Panc1 (cell line): ENCODE measurements around the gene TMEM132C. TPM values are rescaled to one million over a fixed set of nuclear protein-coding genes. Genes with fewer than 3 reads are reported as not detected.

Source experiments
- ATAC-seq: fragments of 200-7000 bp; cut with Tn5 transposase; 2 replicates; pipeline ENCODE4 v1.9.1; 2020; ENCODE audit warnings: mild to moderate bottlenecking, moderate library complexity
- BruUV-seq: library from RNA; stranded (reverse); fragments of 400-500 nt; replicated peaks from 2 replicates; lab custom pipeline; 2021; lab: Mats Ljungman, UMichigan
- CTCF ChIA-PET: fragments of 300-600 bp; sonication (Branson Sonifier 250); formaldehyde crosslinking; loops from one replicate; lab custom pipeline; 2022; ENCODE audit warnings: antibody characterized with exemption; lab: Charles Lee
- POLR2A ChIA-PET: fragments of 300-600 bp; sonication (Branson Sonifier 250); formaldehyde crosslinking; loops from one replicate; lab custom pipeline; 2022; ENCODE audit warnings: antibody characterized with exemption; lab: Charles Lee
- DNase-seq: peaks from one replicate; pipeline ENCODE4 v3.0.0-alpha.2; 2010; ENCODE audit warnings: low read depth, low spot score
- H3K27ac ChIP-seq: 2 replicates; pipeline ENCODE4 v1.5.1; 2011; ENCODE audit warnings: mild to moderate bottlenecking, low read length, inconsistent platforms
- H3K27me3 ChIP-seq: fragments of 200-500 bp; sonication (Bioruptor generic); 2 replicates; pipeline ENCODE4 v1.6.0; 2014; ENCODE audit warnings: low read length, inconsistent platforms; ENCODE audit not compliant: control insufficient read depth, insufficient read depth
- H3K36me3 ChIP-seq: fragments of 200-500 bp; sonication (Bioruptor generic); 2 replicates; pipeline ENCODE4 v1.5.1; 2014; ENCODE audit warnings: inconsistent platforms, mild to moderate bottlenecking, low read length, moderate library complexity; ENCODE audit not compliant: control insufficient read depth, insufficient read depth
- H3K4me1 ChIP-seq: 2 replicates; pipeline ENCODE4 v1.5.1; 2011; ENCODE audit warnings: inconsistent platforms, mild to moderate bottlenecking, low read length, moderate library complexity; ENCODE audit not compliant: control insufficient read depth, insufficient read depth
- H3K4me3 ChIP-seq, 2 experiments: 2 replicates each; pipeline ENCODE4 v1.5.1; 2011 to 2012; ENCODE audit warnings: low read depth in 2 of 2, low read length in 2 of 2, mild to moderate bottlenecking in 2 of 2, inconsistent platforms in 1 of 2, moderate library complexity in 1 of 2
- H3K9me3 ChIP-seq: fragments of 200-500 bp; sonication (Bioruptor generic); 2 replicates; pipeline ENCODE4 v1.5.1; 2014; ENCODE audit warnings: low read depth, mild to moderate bottlenecking, inconsistent platforms, low read length, moderate library complexity; ENCODE audit not compliant: control insufficient read depth, insufficient read depth
- POLR2AphosphoS5 ChIP-seq: IDR thresholded peaks from 2 replicates; pipeline ENCODE4 v1.6.1; 2012; ENCODE audit warnings: mild to moderate bottlenecking, low read depth, low read length, moderate library complexity
- SIN3A ChIP-seq: IDR thresholded peaks from 2 replicates; pipeline ENCODE4 v1.6.1; 2012; ENCODE audit warnings: low read depth, mild to moderate bottlenecking, low read length, moderate library complexity, borderline replicate concordance; ENCODE audit not compliant: insufficient read depth
- TCF7L2 ChIP-seq: IDR thresholded peaks from 2 replicates; pipeline ENCODE4 v1.6.1; 2011; ENCODE audit warnings: mild to moderate bottlenecking, low read depth, low read length, inconsistent platforms
- in situ Hi-C: cut with HindIII; loops from 2 replicates; pipeline ENCODE4 v1.10.0; 2016; ENCODE audit warnings: low sequenced_read_pairs, low pct_unique_long_range_greater_than_20kb
- intact Hi-C: fragments of 100-400 bp; cut with micrococcal nuclease; formaldehyde crosslinking; loops from one replicate; pipeline ENCODE4 v1.10.0; 2022; ENCODE audit not compliant: unreplicated experiment
- total RNA-seq: library from RNA; stranded (reverse); gene quantifications from one replicate; pipeline ENCODE4 v1.2.1, GENCODE V29; 2021; ENCODE audit not compliant: unreplicated experiment
- TF ChIP-seq, protein P1 (sequence below), 2 experiments: IDR thresholded peaks; 2 replicates each; pipeline ENCODE4 v1.6.1; 2011 to 2012; ENCODE audit warnings: low read depth in 2 of 2, control low read depth in 1 of 2, low read length in 1 of 2, mild to moderate bottlenecking in 1 of 2, moderate library complexity in 1 of 2; ENCODE audit not compliant: insufficient read depth in 1 of 2
- TF ChIP-seq, protein P2 (sequence below): fragments of 450-650 bp; IDR thresholded peaks from 2 replicates; pipeline ENCODE4 v1.5.1; 2017; ENCODE audit warnings: mild to moderate bottlenecking

The TMEM132C gene
- total RNA-seq, 1 experiment from 2014 or later, result not detected

- no peaks in the 10 kb centered on the region for H3K36me3 ChIP-seq
- ChIA-PET POLR2A (no interaction called here), CTCF (no interaction called here)
- no peaks in the 10 kb centered on the region for H3K9me3 ChIP-seq
- ATAC-seq (no peak), DNase-seq (no peak)
- BruUV-seq, result no TSS peak
- H3K4me1 ChIP-seq, result no peaks in the 10 kb centered on the region
- intact Hi-C loops, result no loop called here
- in situ Hi-C loops, result no loop called here
- no peak overlapping the region for H3K27ac ChIP-seq
- no peak overlapping the region for H3K4me3 ChIP-seq
- no peak for TF ChIP-seq POLR2AphosphoS5
- no peak for TF ChIP-seq TCF7L2
- TF ChIP-seq, protein P1, sequence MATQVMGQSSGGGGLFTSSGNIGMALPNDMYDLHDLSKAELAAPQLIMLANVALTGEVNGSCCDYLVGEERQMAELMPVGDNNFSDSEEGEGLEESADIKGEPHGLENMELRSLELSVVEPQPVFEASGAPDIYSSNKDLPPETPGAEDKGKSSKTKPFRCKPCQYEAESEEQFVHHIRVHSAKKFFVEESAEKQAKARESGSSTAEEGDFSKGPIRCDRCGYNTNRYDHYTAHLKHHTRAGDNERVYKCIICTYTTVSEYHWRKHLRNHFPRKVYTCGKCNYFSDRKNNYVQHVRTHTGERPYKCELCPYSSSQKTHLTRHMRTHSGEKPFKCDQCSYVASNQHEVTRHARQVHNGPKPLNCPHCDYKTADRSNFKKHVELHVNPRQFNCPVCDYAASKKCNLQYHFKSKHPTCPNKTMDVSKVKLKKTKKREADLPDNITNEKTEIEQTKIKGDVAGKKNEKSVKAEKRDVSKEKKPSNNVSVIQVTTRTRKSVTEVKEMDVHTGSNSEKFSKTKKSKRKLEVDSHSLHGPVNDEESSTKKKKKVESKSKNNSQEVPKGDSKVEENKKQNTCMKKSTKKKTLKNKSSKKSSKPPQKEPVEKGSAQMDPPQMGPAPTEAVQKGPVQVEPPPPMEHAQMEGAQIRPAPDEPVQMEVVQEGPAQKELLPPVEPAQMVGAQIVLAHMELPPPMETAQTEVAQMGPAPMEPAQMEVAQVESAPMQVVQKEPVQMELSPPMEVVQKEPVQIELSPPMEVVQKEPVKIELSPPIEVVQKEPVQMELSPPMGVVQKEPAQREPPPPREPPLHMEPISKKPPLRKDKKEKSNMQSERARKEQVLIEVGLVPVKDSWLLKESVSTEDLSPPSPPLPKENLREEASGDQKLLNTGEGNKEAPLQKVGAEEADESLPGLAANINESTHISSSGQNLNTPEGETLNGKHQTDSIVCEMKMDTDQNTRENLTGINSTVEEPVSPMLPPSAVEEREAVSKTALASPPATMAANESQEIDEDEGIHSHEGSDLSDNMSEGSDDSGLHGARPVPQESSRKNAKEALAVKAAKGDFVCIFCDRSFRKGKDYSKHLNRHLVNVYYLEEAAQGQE (IDR thresholded peaks at IDR 0.05; ENCODE audit: insufficient read depth in 1 of 2, low read depth in 2 of 2, low read length in 1 of 2), result no peak
- TF ChIP-seq SIN3A, result no peak
- no peaks in the 10 kb centered on the region for H3K27me3 ChIP-seq
Observed at GRCh38 chr12:128694445-128694844, 427.5 kb downstream of the TMEM132C start.

- BruUV-seq, result no TSS peak
- H3K4me3 ChIP-seq, result no peak overlapping the region
- no peak for TF ChIP-seq TCF7L2
- TF ChIP-seq SIN3A, result no peak
- TF ChIP-seq, protein P1 (IDR thresholded peaks at IDR 0.05; ENCODE audit: insufficient read depth in 1 of 2, low read depth in 2 of 2, low read length in 1 of 2), result no peak
- TF ChIP-seq, protein P2, sequence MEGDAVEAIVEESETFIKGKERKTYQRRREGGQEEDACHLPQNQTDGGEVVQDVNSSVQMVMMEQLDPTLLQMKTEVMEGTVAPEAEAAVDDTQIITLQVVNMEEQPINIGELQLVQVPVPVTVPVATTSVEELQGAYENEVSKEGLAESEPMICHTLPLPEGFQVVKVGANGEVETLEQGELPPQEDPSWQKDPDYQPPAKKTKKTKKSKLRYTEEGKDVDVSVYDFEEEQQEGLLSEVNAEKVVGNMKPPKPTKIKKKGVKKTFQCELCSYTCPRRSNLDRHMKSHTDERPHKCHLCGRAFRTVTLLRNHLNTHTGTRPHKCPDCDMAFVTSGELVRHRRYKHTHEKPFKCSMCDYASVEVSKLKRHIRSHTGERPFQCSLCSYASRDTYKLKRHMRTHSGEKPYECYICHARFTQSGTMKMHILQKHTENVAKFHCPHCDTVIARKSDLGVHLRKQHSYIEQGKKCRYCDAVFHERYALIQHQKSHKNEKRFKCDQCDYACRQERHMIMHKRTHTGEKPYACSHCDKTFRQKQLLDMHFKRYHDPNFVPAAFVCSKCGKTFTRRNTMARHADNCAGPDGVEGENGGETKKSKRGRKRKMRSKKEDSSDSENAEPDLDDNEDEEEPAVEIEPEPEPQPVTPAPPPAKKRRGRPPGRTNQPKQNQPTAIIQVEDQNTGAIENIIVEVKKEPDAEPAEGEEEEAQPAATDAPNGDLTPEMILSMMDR, result no peak
- TF ChIP-seq POLR2AphosphoS5, result no peak
- intact Hi-C loops, result no loop called here
- DNase-seq (no peak), ATAC-seq (no peak)
- no peaks in the 10 kb centered on the region for H3K27me3 ChIP-seq
- no peaks in the 10 kb centered on the region for H3K9me3 ChIP-seq
- ChIA-PET CTCF (no interaction called here), POLR2A (no interaction called here)
- H3K36me3 ChIP-seq, result no peaks in the 10 kb centered on the region
- in situ Hi-C loops, result no loop called here
- H3K27ac ChIP-seq, result no peak overlapping the region
- no peaks in the 10 kb centered on the region for H3K4me1 ChIP-seq
Observed at GRCh38 chr12:128695697-128696096, 428.7 kb downstream of the TMEM132C start.
